Loucy (cell line): ENCODE results near the gene SOAT2.
A peak's percentile ranks its signal among the peaks of the same experiment; 100 is the strongest.

Experiments used
- H2AFZ ChIP-seq: fragments of 200-600 bp; sonication (generic); 2 replicates; pipeline ENCODE4 v1.6.0; 2016; ENCODE audit warnings: antibody characterized with exemption, mild to moderate bottlenecking, low read length, moderate library complexity
- H3F3A ChIP-seq: fragments of 200-600 bp; 2 replicates; pipeline ENCODE4 v1.6.0; 2016; ENCODE audit warnings: antibody characterized with exemption, low read depth, mild to moderate bottlenecking
- H3K27me3 ChIP-seq: fragments of 200-600 bp; sonication (generic); 2 replicates; pipeline ENCODE4 v1.6.1; 2014; ENCODE audit warnings: low read length, mild to moderate bottlenecking; ENCODE audit not compliant: insufficient read depth, poor library complexity, severe bottlenecking
- H3K36me3 ChIP-seq: fragments of 200-600 bp; sonication (generic); 2 replicates; pipeline ENCODE4 v1.6.1; 2016; ENCODE audit warnings: low read length; ENCODE audit not compliant: insufficient read depth
- H3K4me1 ChIP-seq: fragments of 200-600 bp; sonication (generic); 2 replicates; pipeline ENCODE4 v1.5.1; 2014; ENCODE audit warnings: low read length, mild to moderate bottlenecking; ENCODE audit not compliant: insufficient read depth, poor library complexity, severe bottlenecking
- H3K4me2 ChIP-seq: fragments of 200-600 bp; sonication (generic); 2 replicates; pipeline ENCODE4 v1.6.0; 2014; ENCODE audit warnings: antibody characterized with exemption, low read length, low read depth, mild to moderate bottlenecking; ENCODE audit not compliant: poor library complexity, severe bottlenecking
- H3K4me3 ChIP-seq: fragments of 200-600 bp; sonication (generic); 2 replicates; pipeline ENCODE4 v1.5.1; 2014; ENCODE audit warnings: low read length, mild to moderate bottlenecking, mixed read lengths; ENCODE audit not compliant: poor library complexity, severe bottlenecking
- H3K79me2 ChIP-seq: fragments of 200-600 bp; sonication (generic); 2 replicates; pipeline ENCODE4 v1.6.1; 2014; ENCODE audit warnings: low read length; ENCODE audit not compliant: insufficient read depth
- H3K9ac ChIP-seq: fragments of 200-600 bp; sonication (generic); 2 replicates; pipeline ENCODE4 v1.6.0; 2014; ENCODE audit warnings: mild to moderate bottlenecking, low read depth, low read length, moderate library complexity; ENCODE audit not compliant: poor library complexity, severe bottlenecking
- H3K9me2 ChIP-seq: fragments of 200-600 bp; sonication (generic); replicated peaks from 2 replicates; pipeline ENCODE4 v1.6.1; 2016; ENCODE audit warnings: low read depth, low read length, mixed read lengths
- H3K9me3 ChIP-seq: fragments of 200-600 bp; sonication (generic); 2 replicates; pipeline ENCODE4 v1.6.1; 2014; ENCODE audit warnings: mild to moderate bottlenecking, antibody characterized with exemption, low read length, low read depth; ENCODE audit not compliant: insufficient read depth
- H4K20me1 ChIP-seq: fragments of 200-600 bp; sonication (generic); 2 replicates; pipeline ENCODE4 v1.6.0; 2014; ENCODE audit warnings: antibody characterized with exemption, low read length, mild to moderate bottlenecking; ENCODE audit not compliant: insufficient read depth, poor library complexity, severe bottlenecking
- EZH2phosphoT487 ChIP-seq: fragments of 200-600 bp; IDR thresholded peaks from 2 replicates; pipeline ENCODE4 v1.6.1; 2018; ENCODE audit warnings: antibody characterized with exemption, mild to moderate bottlenecking, moderate library complexity, borderline replicate concordance
- TF ChIP-seq, protein P1 (sequence below): fragments of 200-600 bp; sonication (generic); conservative IDR thresholded peaks from 2 replicates; pipeline ENCODE4 v1.5.1; 2014; ENCODE audit warnings: mild to moderate bottlenecking, antibody characterized with exemption, low read length

Gene SOAT2

DNA sequence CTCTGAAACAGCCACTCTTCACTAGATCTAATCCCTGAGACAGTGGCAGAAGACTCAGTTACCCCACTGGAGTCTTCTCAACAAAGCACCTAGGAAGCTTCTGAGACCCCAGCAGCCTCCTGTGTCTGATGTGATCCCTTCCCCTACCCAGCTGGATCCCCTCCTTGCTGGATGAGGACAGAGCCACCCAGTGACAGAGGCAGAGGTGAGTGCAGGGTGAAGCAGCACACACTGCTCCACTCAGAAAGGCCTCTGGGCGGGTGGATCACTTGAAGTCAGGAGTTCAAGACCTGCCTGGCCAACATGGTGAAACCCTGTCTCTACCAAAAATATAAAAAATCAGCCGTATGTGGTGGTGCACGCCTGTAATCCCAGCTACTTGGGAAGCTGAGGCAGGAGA, 26.8 kb upstream of the SOAT2 start:
- H3K27me3 ChIP-seq: no peaks in the 10 kb centered on the region
- H3K9me3 ChIP-seq: no peaks in the 10 kb centered on the region
- H3K4me1 ChIP-seq: peaks cover 42% of the 10 kb centered on the region
- no peak overlapping the region for H2AFZ ChIP-seq
- no peaks in the 10 kb centered on the region for H3F3A ChIP-seq
- H3K79me2 ChIP-seq: peaks cover 6% of the 10 kb centered on the region; the same call in 1 of the 2 replicates
- TF ChIP-seq, protein P1, sequence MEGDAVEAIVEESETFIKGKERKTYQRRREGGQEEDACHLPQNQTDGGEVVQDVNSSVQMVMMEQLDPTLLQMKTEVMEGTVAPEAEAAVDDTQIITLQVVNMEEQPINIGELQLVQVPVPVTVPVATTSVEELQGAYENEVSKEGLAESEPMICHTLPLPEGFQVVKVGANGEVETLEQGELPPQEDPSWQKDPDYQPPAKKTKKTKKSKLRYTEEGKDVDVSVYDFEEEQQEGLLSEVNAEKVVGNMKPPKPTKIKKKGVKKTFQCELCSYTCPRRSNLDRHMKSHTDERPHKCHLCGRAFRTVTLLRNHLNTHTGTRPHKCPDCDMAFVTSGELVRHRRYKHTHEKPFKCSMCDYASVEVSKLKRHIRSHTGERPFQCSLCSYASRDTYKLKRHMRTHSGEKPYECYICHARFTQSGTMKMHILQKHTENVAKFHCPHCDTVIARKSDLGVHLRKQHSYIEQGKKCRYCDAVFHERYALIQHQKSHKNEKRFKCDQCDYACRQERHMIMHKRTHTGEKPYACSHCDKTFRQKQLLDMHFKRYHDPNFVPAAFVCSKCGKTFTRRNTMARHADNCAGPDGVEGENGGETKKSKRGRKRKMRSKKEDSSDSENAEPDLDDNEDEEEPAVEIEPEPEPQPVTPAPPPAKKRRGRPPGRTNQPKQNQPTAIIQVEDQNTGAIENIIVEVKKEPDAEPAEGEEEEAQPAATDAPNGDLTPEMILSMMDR: no peak
- no peak for TF ChIP-seq EZH2phosphoT487
- peak overlapping the region; percentile 50 for H3K9ac ChIP-seq
- H3K4me3 ChIP-seq: no peak overlapping the region
- no peaks in the 10 kb centered on the region for H3K9me2 ChIP-seq
- no peaks in the 10 kb centered on the region for H4K20me1 ChIP-seq
- H3K36me3 ChIP-seq: no peaks in the 10 kb centered on the region
- peak overlapping the region; percentile 18 for H3K4me2 ChIP-seq

DNA sequence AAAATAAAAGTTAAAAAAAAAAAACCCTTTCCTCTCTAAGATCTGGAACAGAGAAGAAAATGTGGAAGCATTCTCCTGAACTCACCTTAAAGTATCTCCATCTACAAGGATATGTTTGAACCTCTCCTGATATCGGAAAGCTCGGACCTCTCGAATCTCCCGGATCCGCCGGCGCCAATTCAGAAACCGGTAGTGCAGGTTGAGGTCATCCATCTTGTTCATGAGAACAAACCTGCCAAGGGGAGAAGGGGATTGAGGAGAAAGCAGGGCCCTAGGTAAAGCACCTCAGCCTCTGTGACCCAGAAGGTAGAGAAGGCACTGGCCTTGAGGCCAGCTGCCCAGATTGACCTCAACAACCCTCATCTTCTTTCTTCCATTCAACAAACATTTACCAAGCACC, 26.3 kb upstream of the SOAT2 start:
- no peaks in the 10 kb centered on the region for H3K9me3 ChIP-seq
- H3K4me1 ChIP-seq: peaks cover 37% of the 10 kb centered on the region
- H3K27me3 ChIP-seq: no peaks in the 10 kb centered on the region
- no peaks in the 10 kb centered on the region for H3F3A ChIP-seq
- peaks cover 6% of the 10 kb centered on the region; the same call in 1 of the 2 replicates for H3K79me2 ChIP-seq
- no peak overlapping the region for H2AFZ ChIP-seq
- peak overlapping the region; percentile 20 for H3K4me2 ChIP-seq
- no peaks in the 10 kb centered on the region for H4K20me1 ChIP-seq
- no peak overlapping the region for H3K4me3 ChIP-seq
- TF ChIP-seq, protein P1: no peak
- no peak for TF ChIP-seq EZH2phosphoT487
- H3K9ac ChIP-seq: peak overlapping the region; percentile 27
- no peaks in the 10 kb centered on the region for H3K36me3 ChIP-seq
- H3K9me2 ChIP-seq: no peaks in the 10 kb centered on the region

DNA sequence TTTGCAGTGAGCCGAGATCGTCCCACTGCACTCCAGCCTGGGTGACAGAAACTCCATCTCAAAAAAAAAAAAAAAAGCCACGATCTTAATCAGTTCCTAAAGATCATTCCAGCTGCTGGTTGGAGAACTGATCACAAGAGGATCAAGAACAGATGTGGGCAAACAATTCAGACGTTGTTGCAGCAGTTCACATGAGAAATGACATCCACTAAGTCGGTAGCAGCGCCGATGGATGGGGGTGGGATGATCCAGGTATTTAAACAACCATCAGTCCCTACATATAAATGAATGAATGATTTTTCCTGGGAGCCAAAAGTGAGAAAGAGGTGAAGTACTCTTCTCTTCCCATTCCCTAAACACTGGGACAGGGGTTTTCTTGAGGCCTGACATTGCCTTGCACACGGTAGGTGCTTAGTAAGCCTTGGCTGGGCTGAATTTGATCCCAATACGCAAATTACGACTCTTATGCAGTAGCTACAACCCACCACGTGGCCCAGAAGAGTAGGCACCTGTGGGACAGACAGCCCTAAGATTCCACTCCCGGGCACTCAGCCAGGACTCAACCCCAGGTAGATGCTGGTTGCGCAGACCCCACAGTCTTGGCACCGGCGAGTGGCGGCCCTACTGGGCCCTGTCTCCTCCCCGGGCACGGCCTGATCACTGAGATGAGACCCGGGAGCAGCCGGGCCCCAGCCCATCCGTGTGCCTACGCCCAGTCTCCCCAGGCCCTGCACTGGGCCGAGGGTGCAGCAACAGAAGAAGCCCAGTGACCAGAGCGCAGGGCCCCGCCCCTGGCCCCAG, 24.7 kb upstream of the SOAT2 start:
- no peaks in the 10 kb centered on the region for H3K36me3 ChIP-seq
- H3K4me2 ChIP-seq: peak overlapping the region; percentile 97
- peak overlapping the region; percentile 78 for H3K4me3 ChIP-seq
- H3F3A ChIP-seq: no peaks in the 10 kb centered on the region
- H3K27me3 ChIP-seq: no peaks in the 10 kb centered on the region
- no peaks in the 10 kb centered on the region for H4K20me1 ChIP-seq
- H3K9ac ChIP-seq: peak overlapping the region; percentile 76
- no peaks in the 10 kb centered on the region for H3K9me2 ChIP-seq
- TF ChIP-seq EZH2phosphoT487: no peak
- TF ChIP-seq, protein P1: no peak
- peaks cover 6% of the 10 kb centered on the region; the same call in 1 of the 2 replicates for H3K79me2 ChIP-seq
- H2AFZ ChIP-seq: peak overlapping the region; percentile 91
- no peaks in the 10 kb centered on the region for H3K9me3 ChIP-seq
- H3K4me1 ChIP-seq: peaks cover 29% of the 10 kb centered on the region
